HepG2 (cell line): Measurements from ENCODE around the gene NBPF1. TPM values are rescaled to one million over a fixed set of nuclear protein-coding genes. Genes with fewer than 3 reads are reported as not detected.
A peak's percentile ranks its signal among the peaks of the same experiment; 100 is the strongest.
"Not testable (repeated sequence)": the region's sequence is repeated elsewhere in the genome, so short reads cannot be mapped to it uniquely, and the experiment has no call there.

ENCODE experiments used
- ATAC-seq: fragments of 200-7000 bp; cut with Tn5 transposase; 3 replicates; pipeline ENCODE4 v1.9.1; 2020; ENCODE audit warnings: mild to moderate bottlenecking, moderate library complexity
- BruUV-seq: library from RNA; stranded (reverse); fragments of 400-500 nt; replicated peaks from 2 replicates; lab custom pipeline; 2021; lab: Mats Ljungman, UMichigan
- CTCF ChIA-PET: fragments of 300-600 bp; formaldehyde crosslinking; extraction: SDS; loops from one replicate; lab custom pipeline; 2021; ENCODE audit warnings: low total read pairs, inconsistent platforms, low intra/inter-chr PET ratio; lab: Yijun Ruan, JAX
- POLR2A ChIA-PET: fragments of 350-600 bp; sonication (Branson Sonifier 250); formaldehyde crosslinking; loops from one replicate; lab custom pipeline; 2020; ENCODE audit warnings: antibody characterized with exemption, inconsistent platforms; lab: Yijun Ruan, JAX
- DNase-seq: peaks from one replicate; pipeline ENCODE4 v3.0.0-alpha.2; 2015; ENCODE audit warnings: low spot score
- FAIRE-seq: peaks from 3 replicates; lab custom pipeline; 2011; peaks lifted over from hg19 to GRCh38; lab: Jason Lieb, UNC
- H2AFZ ChIP-seq: one replicate; pipeline ENCODE4 v1.6.1; 2011; ENCODE audit warnings: low read length, inconsistent platforms
- H3K27ac ChIP-seq: fragments of 300-600 bp; 3 replicates; pipeline ENCODE4 v1.8.0; 2011; ENCODE audit warnings: mixed run types, mild to moderate bottlenecking, mixed read lengths, low read length, inconsistent platforms; ENCODE audit not compliant: insufficient read depth; ENCODE audit errors: extremely low read length
- H3K27me3 ChIP-seq, 2 experiments: fragments of 200-600 bp in 1 of 2; 2 replicates in 1 of 2; 3 replicates in 1 of 2; pipeline versions ENCODE4 v1.6.0 to v1.8.0; 2011; ENCODE audit warnings: low read length in 2 of 2, mild to moderate bottlenecking in 2 of 2, moderate library complexity in 2 of 2, inconsistent platforms in 1 of 2; ENCODE audit not compliant: insufficient read depth in 2 of 2, control insufficient read depth in 1 of 2
- H3K36me3 ChIP-seq, 2 experiments: fragments of 200-600 bp in 1 of 2; replicated peaks in 1 of 2; 2 replicates in 1 of 2; 3 replicates in 1 of 2; pipeline versions ENCODE4 v1.5.1 to v1.8.0; 2011; ENCODE audit warnings: low read length in 2 of 2, inconsistent platforms in 1 of 2; ENCODE audit not compliant: insufficient read depth in 2 of 2, control insufficient read depth in 1 of 2
- H3K4me1 ChIP-seq: 2 replicates; pipeline ENCODE4 v1.5.1; 2012; ENCODE audit warnings: low read length, inconsistent platforms; ENCODE audit not compliant: insufficient read depth
- H3K4me2 ChIP-seq: 2 replicates; pipeline ENCODE4 v1.6.0; 2011; ENCODE audit warnings: low read depth, low read length, inconsistent platforms
- H3K4me3 ChIP-seq, 3 experiments: fragments of 200-600 bp in 1 of 3; sonication (generic), shearing (Covaris generic) in 1 of 3; replicated peaks in 1 of 3; 2 replicates each; pipeline ENCODE4 v1.5.1; 2011 to 2016; ENCODE audit warnings: low read length in 3 of 3, inconsistent platforms in 2 of 3, low read depth in 2 of 3, mild to moderate bottlenecking in 2 of 3, control low read depth in 1 of 3, mixed read lengths in 1 of 3; ENCODE audit not compliant: insufficient read depth in 1 of 3
- H3K79me2 ChIP-seq: one replicate; pipeline ENCODE4 v1.6.1; 2011; ENCODE audit warnings: low read length, inconsistent platforms; ENCODE audit not compliant: insufficient read depth
- H3K9ac ChIP-seq: 2 replicates; pipeline ENCODE4 v1.6.0; 2011; ENCODE audit warnings: mild to moderate bottlenecking, low read depth, low read length, inconsistent platforms; ENCODE audit not compliant: insufficient read depth
- H3K9me3 ChIP-seq: 2 replicates; pipeline ENCODE4 v1.5.1; 2012; ENCODE audit warnings: mild to moderate bottlenecking, low read length
- H4K20me1 ChIP-seq: 2 replicates; pipeline ENCODE4 v1.6.0; 2011; ENCODE audit warnings: inconsistent platforms, mild to moderate bottlenecking, low read length, moderate library complexity; ENCODE audit not compliant: insufficient read depth
- FOSL2 ChIP-seq: sonication (generic); formaldehyde crosslinking; IDR thresholded peaks from 2 replicates; pipeline ENCODE4 v1.4.0; 2020; ENCODE audit warnings: missing genetic modification reagents
- SOX5 ChIP-seq: IDR thresholded peaks from 2 replicates; pipeline ENCODE4 v1.6.1; 2016; ENCODE audit warnings: borderline replicate concordance
- STAG1 ChIP-seq: sonication (generic); formaldehyde crosslinking; IDR thresholded peaks from 2 replicates; pipeline ENCODE4 v1.4.0; 2020; ENCODE audit warnings: missing genetic modification reagents
- TEAD3 ChIP-seq: optimal IDR thresholded peaks from 2 replicates; pipeline ENCODE3; 2016; ENCODE audit warnings: borderline replicate concordance
- WGBS: methylation state at CpG from one replicate; pipeline ENCODE4 v1.1.6; 2017; ENCODE audit warnings: low lambda C conversion rate; 5-methylcytosine and 5-hydroxymethylcytosine counted together
- in situ Hi-C: cut with HindIII; loops from 2 replicates; pipeline ENCODE4 v1.10.0; 2017; ENCODE audit warnings: low pct_unique_long_range_greater_than_20kb; ENCODE audit not compliant: extremely low pct_ligation_motif_present
- intact Hi-C: fragments of 100-400 bp; cut with micrococcal nuclease; formaldehyde crosslinking; loops from one replicate; pipeline ENCODE4 v1.10.0; 2022; ENCODE audit not compliant: unreplicated experiment
- polyA plus RNA-seq, 8 experiments: library from polyadenylated mRNA; depleted of rRNA in 3 of 8; stranded (reverse) in 7 of 8; unstranded in 1 of 8; fragments of >200 nt; fragmentation: Illumina TruSeq in 4 of 8; extraction: Trizol in 4 of 8; gene quantifications; 2 replicates each; pipeline versions ENCODE4 v1.2.1 to v1.2.3, GENCODE V29; 2011 to 2016; ENCODE audit warnings: low read depth in 4 of 8, missing spikeins in 1 of 8, mixed read lengths in 1 of 8; ENCODE audit not compliant: insufficient read depth in 1 of 8
- total RNA-seq, 5 experiments: library from RNA; depleted of rRNA; stranded (reverse); fragments of >200 nt; fragmentation: Illumina TruSeq; extraction: Trizol; gene quantifications; 2 replicates each; pipeline ENCODE4 v1.2.3, GENCODE V29; 2016; ENCODE audit warnings: low read depth in 1 of 5

The NBPF1 gene
- total and polyA plus RNA-seq, 2 of the 13 experiments (the other 11 are each of a cell fraction or from before 2014, with no cell fraction given) = 30.3 to 35.6 TPM

DNA sequence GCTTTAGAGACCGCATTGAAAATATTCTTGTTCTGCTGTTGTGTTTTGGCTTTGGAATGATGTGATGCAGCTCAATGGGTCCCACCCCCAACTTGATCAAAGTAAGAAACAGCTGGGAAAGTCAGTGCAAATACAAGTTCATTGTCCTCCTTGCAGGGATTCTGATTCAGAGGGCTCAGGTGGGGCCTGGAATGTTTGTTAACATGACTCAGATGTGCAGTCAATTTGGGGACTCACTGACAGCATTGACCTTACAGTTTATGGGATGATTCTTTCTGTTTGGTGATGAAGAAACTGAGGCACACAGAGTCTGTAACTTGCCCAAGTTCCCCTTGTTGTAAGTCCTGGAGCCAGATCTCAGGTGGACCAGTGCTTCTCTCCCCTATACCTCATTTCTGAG is 18.1 kb downstream of the NBPF1 start:
- H3K4me2 ChIP-seq, intact Hi-C loops, H3K4me1 ChIP-seq, H3K4me3 ChIP-seq, H4K20me1 ChIP-seq, H3K9me3 ChIP-seq, BruUV-seq, DNase-seq, H3K27me3 ChIP-seq, H3K36me3 ChIP-seq, H3K27ac ChIP-seq, POLR2A ChIA-PET, FAIRE-seq, H3K9ac ChIP-seq, H2AFZ ChIP-seq, in situ Hi-C loops, ATAC-seq, CTCF ChIA-PET, H3K79me2 ChIP-seq: not testable (repeated sequence)
- 90% methylated on average over 1 of the region's 1 CpG for WGBS
- TF ChIP-seq FOSL2 (CRISPR knock-in tag) = peak; percentile 66
- TF ChIP-seq TEAD3 (CRISPR knock-in tag) = peak; percentile 41
- 0 out of 2 replicates have a peak, but pooled peaks have one; percentile 9 for TF ChIP-seq SOX5 (CRISPR knock-in tag)

DNA sequence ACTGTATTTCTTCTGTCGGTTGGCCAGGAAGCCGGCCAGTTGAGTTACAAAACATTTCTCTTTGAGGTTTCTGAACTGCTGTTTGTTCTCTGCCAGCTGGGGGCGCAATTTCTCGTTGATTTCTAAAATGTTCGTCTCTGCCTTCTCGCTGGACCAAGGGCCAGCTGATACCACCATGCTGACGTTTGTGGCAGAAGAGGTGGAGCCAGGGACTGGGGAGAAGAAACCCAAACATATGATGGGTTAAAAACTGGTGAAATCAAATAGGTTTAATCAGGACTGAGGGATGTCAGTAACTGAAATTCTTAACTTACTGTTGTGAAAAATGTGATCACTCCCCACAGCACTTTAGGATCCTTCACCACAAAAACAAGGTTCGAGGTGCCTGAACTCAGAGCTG is 21.5 kb downstream of the NBPF1 start:
- H4K20me1 ChIP-seq, intact Hi-C loops, FAIRE-seq, H3K4me2 ChIP-seq, H3K27ac ChIP-seq, H3K4me1 ChIP-seq, H2AFZ ChIP-seq, H3K36me3 ChIP-seq, H3K4me3 ChIP-seq, H3K27me3 ChIP-seq, BruUV-seq, H3K79me2 ChIP-seq, ATAC-seq, in situ Hi-C loops, DNase-seq, H3K9me3 ChIP-seq, POLR2A ChIA-PET, H3K9ac ChIP-seq: not testable (repeated sequence)
- TF ChIP-seq STAG1 = peak; percentile 26; the same call in 1 of the 2 replicates
- 18% methylated on average over 6 of the region's 8 CpGs for WGBS
- CTCF ChIA-PET = interaction anchor here (1.5 kb wide), 1 partner anchor 29 kb away, joined by 10 read pairs; no protein-coding TSS in a partner anchor

DNA sequence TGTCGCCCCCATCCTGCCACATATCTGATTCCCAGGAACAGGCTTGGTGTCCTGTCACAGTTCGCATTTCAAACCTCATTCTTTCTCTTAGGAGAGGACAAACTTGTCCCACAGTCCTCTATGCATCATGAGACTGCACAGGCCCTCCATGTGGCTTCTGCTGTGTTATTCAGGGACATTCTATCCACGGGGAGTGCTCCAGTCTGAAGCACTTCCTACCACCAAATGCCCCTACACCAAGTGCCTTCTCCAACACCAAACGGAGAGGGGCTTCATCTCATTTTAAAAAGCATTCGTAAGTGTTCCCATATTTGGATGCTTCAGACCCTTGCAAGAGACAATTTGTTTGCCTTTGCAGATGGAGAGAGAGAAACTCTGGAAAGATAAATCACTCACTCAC is 25.3 kb downstream of the NBPF1 start:
- H3K27ac ChIP-seq, in situ Hi-C loops, H3K9me3 ChIP-seq, H3K36me3 ChIP-seq, H3K4me3 ChIP-seq, H3K9ac ChIP-seq, BruUV-seq, H3K79me2 ChIP-seq, FAIRE-seq, CTCF ChIA-PET, H2AFZ ChIP-seq, DNase-seq, POLR2A ChIA-PET, H3K4me1 ChIP-seq, ATAC-seq, intact Hi-C loops, H3K27me3 ChIP-seq, H3K4me2 ChIP-seq, H4K20me1 ChIP-seq: not testable (repeated sequence)
- 88% methylated on average over 5 of the region's 5 CpGs for WGBS

DNA sequence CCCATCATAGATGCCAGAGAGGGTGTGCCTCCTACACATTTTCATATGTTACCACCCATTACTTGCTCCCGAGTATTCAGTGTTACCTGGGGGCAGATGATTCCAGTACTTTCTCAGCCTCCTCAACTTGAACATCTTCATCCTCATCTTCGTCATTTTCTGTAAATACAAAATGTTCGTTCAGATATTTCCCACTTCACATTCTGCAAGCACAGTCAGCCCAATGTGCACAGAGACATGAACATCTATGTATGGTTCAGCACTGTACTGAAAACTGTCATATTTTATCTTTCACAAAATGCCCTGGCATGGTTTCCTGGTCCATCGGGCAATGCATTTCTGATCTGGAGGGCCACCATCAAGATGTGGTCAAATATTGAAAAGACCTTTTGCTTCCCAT is 25.7 kb downstream of the NBPF1 start:
- H3K9ac ChIP-seq, H3K27me3 ChIP-seq, H3K36me3 ChIP-seq, H3K4me1 ChIP-seq, CTCF ChIA-PET, H3K27ac ChIP-seq, H3K4me3 ChIP-seq, H3K79me2 ChIP-seq, H2AFZ ChIP-seq, FAIRE-seq, H3K9me3 ChIP-seq, POLR2A ChIA-PET, in situ Hi-C loops, DNase-seq, ATAC-seq, intact Hi-C loops, BruUV-seq, H4K20me1 ChIP-seq, H3K4me2 ChIP-seq: not testable (repeated sequence)
- 96% methylated on average over 4 of the region's 4 CpGs for WGBS
